Umbilical cord (tissue), 2 donors: ENCODE data around the gene DIAPH1. TPM values are rescaled to one million over a fixed set of nuclear protein-coding genes. Genes with fewer than 3 reads are reported as not detected.

Experiments
- DNase-seq: peaks from one replicate; pipeline ENCODE4 v3.0.0-alpha.2; 2015; ENCODE audit warnings: low spot score
- total RNA-seq: library from RNA; depleted of rRNA; stranded (reverse); fragments of >200 nt; gene quantifications from one replicate; pipeline ENCODE4 v1.2.3, GENCODE V29; 2014; ENCODE audit warnings: low replicate concordance; ENCODE audit not compliant: insufficient read depth

The DIAPH1 gene
- total RNA-seq, 1 donor from 2014 or later: 16.9 TPM

DNA sequence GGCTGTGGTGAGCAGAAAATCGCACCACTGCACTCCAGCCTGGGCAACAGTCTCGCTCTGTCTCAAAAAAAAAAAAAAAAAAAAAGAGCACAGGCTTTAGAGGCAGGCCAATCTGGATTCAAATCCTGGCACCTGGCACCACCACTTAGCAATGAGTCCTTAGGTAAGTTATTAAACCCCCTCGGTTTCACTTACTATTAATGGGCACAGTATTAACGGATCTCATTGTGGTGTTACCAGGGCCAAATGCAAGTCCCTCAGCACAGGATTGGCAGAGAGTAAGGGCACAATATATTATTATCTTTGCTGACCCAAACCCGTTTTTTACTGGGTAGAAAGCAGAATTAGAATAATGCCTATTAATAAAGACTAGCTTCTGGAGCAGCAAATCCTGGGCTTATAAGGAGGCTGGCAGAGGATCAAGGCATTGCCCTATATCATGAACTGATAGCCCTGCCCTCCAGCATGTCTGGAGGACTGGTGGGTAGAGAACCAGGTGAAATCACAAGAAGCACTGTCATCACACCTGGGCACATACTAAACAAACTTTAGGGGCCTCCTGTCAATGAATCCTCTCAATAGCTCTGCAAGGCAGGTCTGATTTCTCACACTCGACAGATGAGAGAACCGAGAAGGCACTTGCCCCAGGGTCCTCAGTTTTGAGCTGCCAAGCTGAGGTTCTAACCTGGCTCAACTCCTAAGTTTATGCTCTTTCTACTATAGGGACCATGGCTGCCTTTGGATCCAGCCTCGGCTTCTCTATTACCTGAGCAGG, 112.2 kb downstream of the DIAPH1 start:
- no peak for DNase-seq

DNA sequence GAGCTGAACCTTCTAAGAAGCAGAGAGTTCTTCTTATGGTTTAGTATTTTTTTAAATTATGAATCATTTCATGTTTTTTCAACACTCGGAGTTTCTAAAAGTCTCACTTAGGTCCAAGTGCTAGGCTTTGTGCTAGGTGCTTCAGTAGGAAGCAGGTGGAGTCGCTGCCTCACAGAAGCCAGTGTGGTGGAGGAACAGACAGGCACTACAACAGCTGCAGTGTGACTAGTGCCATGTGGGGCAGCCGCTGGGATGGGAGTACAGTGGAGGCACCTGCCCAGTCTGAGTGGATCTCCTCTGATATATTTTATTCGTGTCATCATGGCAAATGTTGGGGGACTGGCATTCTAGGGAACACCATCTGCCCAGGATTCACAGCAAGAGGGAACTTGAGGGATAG, 114.6 kb downstream of the DIAPH1 start:
- DNase-seq: no peak

DNA sequence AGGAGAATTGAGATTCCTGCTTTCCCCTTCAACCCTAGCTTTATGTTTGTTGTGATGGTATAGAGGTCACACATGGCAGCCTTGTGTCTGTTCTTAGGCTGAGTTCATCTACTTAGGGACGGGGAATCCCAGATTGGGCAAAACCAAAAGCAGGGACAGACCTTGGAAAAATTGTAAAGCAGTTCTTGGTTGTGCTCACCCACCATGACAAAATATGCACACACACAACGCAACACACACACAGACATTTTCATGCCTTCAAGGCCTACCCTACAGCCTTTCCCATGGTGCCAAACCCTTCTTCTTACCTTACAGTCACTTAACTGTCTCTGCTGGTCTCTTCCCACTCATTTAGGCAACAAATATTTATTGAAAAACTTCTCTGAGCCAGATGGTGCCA, 115.1 kb downstream of the DIAPH1 start:
- no peak for DNase-seq

DNA sequence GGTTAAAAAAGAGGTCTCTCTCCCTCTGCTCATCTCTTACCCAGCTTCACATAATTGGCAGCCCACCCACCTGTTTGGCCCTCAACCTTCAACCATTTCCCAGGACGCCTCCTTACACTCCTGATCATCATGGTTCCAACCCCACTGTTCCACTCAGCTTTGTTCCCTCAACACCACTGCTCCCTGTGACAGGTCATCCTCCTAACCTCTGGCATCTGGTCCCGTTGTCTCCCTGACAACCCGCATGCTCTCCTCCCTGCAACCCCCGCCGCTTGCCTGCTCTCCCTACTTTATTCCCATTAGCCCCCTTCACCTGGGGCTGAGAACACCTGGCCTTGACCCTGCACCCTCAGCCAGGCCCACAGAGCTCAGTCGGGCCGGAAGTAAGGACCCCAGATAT, 117.0 kb downstream of the DIAPH1 start:
- no peak for DNase-seq

DNA sequence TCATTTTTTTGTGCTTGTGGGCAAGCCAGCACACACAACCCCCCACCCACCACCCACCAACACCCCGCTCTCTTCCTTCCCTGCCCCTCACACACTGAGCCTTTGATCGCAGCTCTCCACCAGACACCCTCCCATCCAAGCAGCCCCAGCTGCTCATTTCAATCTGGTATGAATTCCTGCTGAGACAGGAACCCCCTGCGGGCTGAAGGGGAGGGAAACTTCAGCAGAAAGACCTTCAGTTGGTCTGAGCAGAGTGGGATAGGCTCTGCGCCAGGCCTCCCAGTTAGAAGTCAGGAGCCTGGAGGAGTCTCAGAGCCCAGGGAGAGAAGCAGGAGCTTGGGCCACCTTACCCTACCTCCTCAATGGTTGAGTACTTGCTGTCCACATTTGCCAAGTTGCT, 122.8 kb downstream of the DIAPH1 start:
- peak; percentile 54 for DNase-seq

DNA sequence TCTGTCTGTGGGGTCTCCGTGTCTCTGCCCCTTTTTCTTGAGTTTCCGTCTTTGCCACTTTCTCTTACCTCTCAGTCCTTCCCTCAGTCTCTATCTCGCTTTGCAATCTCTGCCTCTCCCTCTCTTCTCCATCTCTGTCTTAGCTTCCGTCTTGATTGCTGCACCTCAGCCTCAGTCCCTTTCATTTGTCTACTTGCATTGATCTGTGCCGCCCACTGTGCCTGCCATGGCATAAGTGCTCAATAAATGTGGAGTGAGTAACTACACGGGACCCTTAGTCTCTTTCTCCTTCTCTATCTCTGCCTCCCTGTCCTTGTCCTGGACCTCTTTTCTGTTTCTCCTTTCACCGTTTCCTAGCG, 123.4 kb downstream of the DIAPH1 start:
- no peak for DNase-seq

DNA sequence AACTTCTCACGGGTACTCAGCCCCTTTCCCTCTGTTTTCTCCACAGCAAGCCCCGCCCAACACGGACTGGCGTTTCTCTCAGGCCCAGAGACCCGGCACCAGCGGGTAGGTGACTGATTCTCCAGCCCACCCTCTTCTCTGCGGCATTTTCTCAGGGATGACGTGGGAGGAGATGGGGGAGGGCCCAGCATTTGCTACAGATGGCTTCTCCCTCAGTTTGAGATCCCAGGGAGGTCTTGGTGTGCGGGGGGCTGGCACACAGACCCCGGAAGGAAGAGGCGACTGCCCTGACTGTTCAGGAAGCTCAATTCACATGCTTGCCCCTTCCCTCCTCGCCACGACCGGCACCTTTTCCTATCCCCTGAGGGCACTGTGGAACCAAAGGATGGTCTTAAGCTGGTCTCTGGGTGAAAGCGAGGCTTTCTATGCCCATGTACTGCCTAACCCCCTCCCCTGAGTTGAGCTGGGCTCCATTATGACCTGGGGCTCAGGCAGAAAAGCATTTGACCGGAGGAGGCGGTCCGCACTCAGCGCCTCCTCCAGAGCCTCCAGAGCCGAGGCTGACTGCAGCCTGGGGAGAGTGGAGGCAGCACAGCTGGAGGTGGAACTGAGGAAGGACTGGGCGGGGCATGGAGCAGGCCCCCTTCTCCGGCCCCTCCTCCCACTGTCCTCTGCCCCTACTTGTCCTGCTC, 123.9 kb downstream of the DIAPH1 start:
- no peak for DNase-seq

DNA sequence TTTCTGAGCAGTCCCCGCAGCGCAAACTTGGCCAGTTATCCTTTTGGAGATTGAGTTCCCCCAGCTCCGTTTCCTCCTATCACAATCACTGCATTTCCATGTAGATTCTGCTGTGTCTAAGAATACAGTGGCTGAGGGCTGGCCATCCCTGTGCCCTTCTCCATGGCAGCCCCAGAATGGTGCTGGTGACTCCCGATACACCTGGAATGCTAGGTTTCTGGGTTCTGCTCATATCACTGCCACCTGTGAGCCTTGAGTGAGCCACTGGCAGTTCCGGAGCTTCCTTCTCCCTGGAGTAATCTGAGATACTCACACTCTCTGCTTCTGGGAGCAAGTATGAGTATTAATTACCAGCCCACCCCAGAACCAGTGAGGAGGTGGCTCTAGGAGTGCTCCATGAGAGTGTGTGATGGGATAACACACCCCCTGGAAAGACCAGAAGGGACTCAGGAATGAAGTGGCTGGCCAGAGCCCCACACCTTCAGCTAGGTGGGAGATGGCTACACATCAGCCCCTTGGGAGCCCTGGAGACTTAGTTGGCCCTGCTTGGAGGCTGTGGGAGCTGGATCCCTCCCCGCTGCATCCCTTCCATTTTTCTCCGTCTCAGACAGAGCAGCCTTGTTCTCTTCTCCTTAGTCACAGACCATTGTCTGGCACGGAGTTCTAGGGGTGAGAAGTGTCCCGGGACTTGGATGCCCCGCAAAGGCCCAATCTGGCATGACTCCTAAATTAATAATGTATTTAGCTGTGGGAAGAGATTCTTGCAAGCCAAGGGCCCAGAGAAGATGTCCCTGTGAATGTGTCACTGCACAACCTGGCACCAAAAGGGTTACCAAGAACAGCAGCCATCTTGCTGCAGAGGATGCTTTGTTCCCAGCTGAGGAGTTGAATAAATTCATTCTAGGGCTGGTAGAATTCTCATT, 125.0 kb downstream of the DIAPH1 start:
- no peak for DNase-seq

DNA sequence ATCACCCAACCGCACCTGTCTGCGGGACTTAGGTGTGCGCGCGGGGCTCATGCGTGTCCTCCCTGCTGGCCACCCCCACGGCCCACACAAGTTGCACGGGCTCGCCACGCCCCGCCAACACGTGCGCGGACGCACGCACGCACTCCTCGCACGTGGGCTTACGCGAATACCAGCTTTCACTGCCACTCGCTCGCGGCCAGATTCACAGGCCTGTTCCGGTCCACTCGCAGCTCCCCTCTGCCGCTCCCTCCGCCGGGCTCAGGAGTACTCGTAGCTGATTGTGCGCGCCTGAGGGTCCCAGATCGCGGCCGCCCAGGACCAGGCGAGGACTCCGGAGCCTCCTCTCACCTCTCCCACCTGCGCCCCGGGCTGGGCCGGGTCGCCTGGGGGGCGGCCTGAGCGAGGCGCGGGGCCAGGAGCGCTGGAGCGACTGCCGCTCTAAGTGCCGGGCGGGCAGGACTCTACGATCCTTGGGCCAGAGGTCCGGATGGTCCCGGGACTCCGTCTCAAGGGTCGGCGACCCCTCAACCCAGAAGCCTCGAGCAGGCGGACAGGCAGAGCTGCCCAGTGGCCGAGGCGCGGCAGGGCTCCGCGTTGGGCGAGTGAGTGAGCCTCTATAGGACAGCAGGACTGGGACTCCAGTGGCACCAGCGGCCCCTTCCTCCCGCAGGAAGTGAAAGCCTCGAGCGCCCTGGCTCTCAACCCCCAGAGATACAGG, 126.5 kb downstream of the DIAPH1 start:
- DNase-seq: no peak

DNA sequence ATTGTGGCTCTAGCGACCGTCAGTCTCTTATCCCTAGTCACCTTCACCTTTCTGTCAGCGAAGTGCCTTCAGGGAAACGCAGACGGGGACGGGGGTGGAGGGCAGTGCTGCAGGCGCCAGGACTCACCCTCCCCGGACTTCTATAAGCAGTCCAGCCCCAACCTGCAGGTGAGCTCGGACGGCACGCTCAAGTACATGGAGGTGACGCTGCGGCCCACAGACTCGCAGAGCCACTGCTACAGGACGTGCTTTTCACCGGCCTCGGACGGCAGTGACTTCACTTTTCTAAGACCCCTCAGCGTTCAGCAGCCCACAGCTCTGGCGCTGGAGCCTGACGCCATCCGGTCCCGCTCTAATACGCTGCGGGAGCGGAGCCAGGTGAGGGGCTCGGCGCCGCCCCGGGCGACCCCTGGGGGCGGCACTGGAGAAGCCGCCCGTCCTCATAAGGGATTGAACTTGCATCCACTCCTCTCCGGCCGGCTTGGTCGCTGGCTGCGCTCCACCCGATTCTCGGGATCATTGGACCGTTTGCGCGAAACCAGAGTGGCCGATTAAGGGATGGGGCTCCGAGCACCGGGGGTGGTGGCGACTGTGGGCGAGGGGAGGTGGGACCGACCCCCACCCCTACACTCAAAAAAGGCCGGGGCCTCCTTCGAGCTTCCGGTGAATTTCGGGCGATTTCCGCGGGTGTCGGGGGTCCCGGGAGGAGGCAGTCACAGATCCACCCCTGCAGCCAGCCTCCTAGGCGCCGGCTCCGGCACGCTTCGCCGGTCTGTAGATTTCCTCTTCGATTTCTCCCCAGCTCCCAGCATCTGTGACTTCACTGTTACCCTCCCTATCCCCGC, 127.3 kb downstream of the DIAPH1 start:
- no peak for DNase-seq

DNA sequence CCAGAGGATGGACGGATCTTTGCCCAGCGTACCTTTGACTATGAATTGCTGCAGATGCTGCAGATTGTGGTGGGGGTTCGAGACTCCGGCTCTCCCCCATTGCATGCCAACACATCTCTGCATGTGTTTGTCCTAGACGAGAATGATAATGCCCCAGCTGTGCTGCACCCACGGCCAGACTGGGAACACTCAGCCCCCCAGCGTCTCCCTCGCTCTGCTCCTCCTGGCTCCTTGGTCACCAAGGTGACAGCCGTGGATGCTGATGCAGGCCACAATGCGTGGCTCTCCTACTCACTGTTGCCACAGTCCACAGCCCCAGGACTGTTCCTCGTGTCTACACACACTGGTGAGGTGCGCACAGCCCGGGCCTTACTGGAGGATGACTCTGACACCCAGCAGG, 128.0 kb downstream of the DIAPH1 start:
- DNase-seq: no peak

DNA sequence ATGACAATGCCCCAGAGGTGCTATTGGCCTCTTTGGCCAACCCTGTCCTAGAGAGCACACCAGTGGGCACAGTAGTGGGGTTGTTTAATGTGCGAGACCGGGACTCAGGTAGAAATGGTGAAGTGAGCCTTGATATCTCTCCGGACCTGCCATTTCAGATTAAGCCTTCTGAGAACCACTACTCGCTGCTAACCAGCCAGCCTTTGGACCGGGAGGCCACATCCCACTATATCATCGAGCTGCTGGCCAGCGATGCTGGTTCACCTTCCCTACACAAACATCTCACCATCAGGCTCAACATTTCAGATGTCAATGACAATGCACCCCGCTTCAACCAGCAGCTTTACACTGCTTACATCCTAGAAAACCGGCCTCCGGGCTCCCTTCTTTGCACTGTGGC, 128.5 kb downstream of the DIAPH1 start:
- no peak for DNase-seq

DNA sequence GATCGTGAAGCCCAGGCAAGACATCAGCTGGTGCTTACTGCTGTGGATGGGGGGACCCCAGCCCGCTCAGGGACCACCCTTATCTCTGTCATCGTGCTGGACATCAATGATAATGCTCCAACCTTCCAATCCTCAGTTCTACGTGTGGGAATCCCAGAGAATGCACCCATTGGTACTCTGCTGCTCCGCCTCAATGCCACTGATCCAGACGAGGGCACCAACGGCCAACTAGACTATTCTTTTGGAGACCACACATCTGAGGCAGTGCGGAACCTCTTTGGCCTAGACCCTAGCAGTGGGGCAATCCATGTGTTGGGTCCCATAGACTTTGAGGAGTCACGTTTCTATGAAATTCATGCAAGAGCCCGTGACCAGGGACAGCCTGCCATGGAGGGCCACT, 129.0 kb downstream of the DIAPH1 start:
- no peak for DNase-seq

DNA sequence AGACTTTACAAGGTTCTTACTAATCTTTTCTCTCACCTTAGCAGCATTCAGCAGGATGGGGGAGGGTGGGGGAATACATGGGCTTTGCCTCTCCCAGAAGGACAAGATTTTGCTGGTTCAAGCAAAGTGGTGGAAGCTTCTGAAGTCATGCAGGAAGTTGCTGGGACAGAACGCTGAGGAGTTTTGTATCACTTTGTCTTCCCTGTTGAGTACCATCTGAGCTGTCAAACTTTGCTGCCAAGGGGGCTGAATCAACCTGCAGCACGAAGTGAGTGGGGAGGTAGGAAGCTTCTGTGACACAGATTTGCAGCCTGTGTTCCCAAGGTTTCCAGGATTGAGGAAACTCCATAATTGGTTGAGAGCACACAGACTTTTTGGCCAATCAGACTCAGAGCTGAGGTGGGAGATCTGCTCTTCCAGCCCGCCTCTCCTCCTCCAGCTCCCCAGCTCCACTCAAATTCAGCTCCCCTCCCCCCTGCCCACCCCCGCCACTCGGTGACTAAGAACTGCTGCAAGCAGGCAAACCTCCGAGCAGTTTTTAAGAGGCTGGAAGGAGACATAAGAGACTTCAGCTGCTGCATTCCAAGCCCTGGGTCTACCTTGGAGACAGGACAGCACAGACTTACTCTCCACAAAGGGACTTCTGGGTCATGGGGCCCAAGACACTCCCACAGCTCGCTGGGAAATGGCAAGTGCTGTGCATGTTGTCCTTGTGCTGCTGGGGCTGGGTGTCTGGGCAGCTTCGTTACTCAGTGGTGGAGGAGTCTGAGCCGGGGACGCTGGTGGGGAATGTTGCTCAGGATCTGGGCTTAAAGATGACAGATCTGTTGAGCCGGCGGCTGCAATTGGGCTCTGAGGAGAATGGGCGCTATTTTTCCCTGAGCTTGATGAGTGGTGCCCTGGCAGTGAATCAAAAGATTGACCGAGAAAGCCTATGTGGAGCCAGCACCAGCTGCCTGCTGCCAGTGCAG, 129.9 kb downstream of the DIAPH1 start, which contains the start of gene PCDHGC5:
TSS of gene PCDHGC5 (plus strand) at position 491 of the 971 bp plus-strand sequence. CDS start at position 651, 160 bp downstream.
- no peak for DNase-seq

DNA sequence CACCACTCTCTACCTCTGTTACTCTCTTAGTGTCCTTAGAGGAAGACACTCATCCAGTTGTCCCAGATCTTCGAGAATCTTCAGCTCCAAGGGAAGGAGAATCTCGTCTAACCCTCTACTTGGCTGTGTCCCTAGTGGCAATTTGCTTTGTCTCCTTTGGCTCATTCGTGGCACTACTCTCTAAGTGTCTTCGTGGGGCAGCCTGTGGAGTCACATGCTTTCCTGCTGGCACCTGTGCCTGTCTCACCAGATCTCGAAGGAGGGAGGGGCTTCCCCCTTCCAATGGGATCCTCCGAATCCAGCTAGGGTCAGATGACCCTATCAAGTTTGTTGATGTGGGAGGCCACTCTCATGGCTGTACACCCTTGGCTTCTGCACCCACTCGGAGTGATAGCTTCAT, 131.7 kb downstream of the DIAPH1 start:
- DNase-seq: no peak

DNA sequence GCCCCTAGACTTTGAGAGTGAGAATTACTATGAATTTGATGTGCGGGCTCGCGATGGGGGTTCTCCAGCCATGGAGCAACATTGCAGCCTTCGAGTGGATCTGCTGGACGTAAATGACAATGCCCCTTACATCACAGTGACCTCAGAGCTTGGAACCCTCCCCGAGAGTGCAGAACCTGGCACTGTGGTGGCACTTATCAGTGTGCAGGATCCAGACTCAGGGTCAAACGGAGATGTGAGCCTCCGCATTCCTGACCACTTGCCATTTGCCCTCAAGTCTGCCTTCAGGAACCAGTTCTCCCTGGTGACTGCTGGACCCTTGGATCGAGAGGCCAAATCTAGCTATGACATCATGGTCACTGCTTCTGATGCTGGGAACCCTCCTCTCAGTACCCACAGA, 132.7 kb downstream of the DIAPH1 start:
- no peak for DNase-seq

DNA sequence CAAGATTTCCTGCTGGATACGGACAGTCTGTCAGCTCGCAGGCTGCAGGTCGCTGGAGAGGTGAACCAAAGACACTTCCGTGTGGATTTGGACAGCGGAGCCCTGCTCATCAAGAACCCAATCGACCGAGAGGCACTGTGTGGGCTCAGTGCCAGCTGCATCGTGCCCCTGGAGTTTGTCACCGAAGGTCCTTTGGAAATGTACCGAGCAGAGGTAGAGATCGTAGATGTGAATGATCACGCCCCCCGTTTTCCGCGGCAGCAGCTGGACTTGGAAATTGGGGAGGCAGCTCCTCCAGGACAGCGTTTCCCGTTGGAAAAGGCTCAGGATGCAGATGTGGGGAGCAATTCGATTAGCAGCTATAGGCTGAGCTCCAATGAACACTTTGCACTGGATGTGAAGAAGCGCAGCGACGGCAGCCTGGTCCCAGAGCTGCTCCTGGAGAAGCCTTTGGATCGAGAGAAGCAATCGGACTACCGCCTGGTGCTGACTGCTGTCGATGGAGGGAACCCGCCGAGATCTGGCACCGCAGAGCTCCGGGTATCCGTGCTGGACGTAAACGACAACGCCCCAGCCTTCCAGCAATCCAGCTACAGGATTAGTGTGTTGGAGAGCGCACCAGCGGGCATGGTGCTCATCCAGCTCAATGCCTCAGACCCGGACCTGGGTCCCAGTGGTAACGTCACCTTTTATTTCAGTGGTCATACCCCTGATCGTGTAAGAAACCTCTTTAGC, 133.3 kb downstream of the DIAPH1 start:
- DNase-seq: no peak

DNA sequence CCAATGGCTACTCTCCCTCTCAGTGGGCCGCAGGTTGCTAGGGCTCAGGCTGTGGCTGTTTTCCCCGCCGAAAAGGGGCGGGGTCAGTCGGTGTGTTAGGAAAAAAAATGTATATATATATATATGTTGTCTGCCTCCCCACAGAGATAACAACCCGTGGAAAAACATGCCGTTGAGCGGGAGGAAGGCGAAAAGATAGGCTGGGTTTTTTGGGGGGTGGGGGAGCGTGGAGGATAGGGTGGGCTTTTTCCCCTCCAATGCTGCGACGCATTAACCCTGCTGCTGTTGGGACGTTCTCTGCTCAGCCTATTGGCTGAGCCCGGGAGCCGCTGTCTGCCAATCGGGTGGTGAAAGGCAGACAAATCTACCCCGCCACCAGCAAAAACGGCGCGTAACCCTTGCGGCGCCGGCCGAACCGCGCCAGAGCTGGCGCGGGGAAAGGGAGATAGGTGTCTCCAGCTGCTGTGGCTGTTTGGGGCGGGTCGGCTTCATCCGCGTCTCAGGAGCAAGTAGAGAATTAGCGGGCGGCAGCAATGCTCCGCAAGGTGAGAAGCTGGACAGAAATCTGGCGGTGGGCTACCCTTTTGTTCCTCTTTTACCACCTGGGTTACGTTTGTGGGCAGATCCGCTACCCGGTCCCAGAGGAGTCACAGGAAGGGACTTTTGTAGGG, 134.0 kb downstream of the DIAPH1 start, which contains the start of gene PCDHGC4:
TSS of gene PCDHGC4 (plus strand) at position 390 of the 671 bp plus-strand sequence. CDS start at position 534, 144 bp downstream.
- peak; percentile 39 for DNase-seq
